ENCODE results near the gene KCNQ1. TPM values are rescaled to one million over a fixed set of nuclear protein-coding genes. Genes with fewer than 3 reads are reported as not detected.

The KCNQ1 gene
- total and polyA plus RNA-seq, 9 of the 15 experiments (the other 6 are each of a cell fraction or from before 2014, with no cell fraction given), result 0.44 TPM; not detected in 8

- TF ChIP-seq ZMIZ1 (IDR thresholded peaks at IDR 0.05; ENCODE audit: low read depth in 2 of 2, low read length in 2 of 2) (peak in 1 of 2 experiments; percentile 60; a peak in 1 of 4 replicates), MECOM (CRISPR knock-in tag; IDR thresholded peaks at IDR 0.05) (no peak), ZNF696 (CRISPR knock-in tag; conservative IDR thresholded peaks at IDR 0.05) (no peak), OTX1 (CRISPR knock-in tag; IDR thresholded peaks at IDR 0.05) (peak; percentile 93), ZKSCAN1 (IDR thresholded peaks at IDR 0.05; ENCODE audit: low read depth, low read length) (peak; percentile 75), DEAF1 (CRISPR knock-in tag; IDR thresholded peaks at IDR 0.05) (peak; percentile 39; the same call in 1 of the 2 replicates), USF1 (CRISPR knock-in tag; IDR thresholded peaks at IDR 0.05) (no peak), E2F8 (IDR thresholded peaks at IDR 0.05; ENCODE audit: low read depth, partially characterized antibody) (peak; percentile 97), KAT2B (IDR thresholded peaks at IDR 0.05; ENCODE audit: low read depth, low read length) (no peak), EZH2 (IDR thresholded peaks at IDR 0.05; ENCODE audit: borderline replicate concordance, low read depth, low read length) (no peak), MNT (conservative IDR thresholded peaks at IDR 0.05) (peak; percentile 97 to 99), ARID1B (IDR thresholded peaks at IDR 0.05) (0 out of 2 replicates have a peak, but pooled peaks have one; percentile 11), CREB3 (tag; conservative IDR thresholded peaks at IDR 0.05; ENCODE audit: low read depth) (no peak)
These were observed 44.6 kb upstream of the KCNQ1 start, which contains the start of gene TSSC4 (continued) for GRCh38 chr11:2400069-2400761.
